ENCODE measurements around the gene ASCC2. TPM values are rescaled to one million over a fixed set of nuclear protein-coding genes. Genes with fewer than 3 reads are reported as not detected.
"Not testable (repeated sequence)": the region's sequence is repeated elsewhere in the genome, so short reads cannot be mapped to it uniquely, and the experiment has no call there.

The ASCC2 gene
- total and polyA plus RNA-seq, 3 experiments from 2014 or later = 60.0 to 84.5 (median 81.1) TPM

DNA sequence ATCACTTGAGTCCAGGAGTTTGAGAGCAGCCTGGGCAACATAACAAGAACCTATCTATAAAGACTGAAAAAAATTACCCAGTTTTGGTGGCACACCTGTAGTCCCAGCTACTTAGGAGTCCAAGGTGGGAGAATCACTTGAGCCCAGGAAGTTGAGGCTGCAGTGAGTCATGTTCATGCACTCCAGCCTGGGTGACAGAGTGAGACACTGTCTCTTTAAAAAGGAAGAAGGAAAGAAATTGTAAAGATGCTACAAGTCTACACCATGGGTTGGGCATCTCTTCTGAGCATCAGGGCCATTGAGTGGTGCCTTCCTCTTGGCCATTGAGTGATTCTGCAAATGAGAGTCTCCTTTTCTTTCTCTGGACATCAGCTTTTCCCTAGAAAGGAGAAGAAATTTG is 29.2 kb upstream of the ASCC2 start:
- ChIA-PET POLR2A (no interaction called here), CTCF (no interaction called here)
- Mint-ChIP-seq H3K4me3 (no peak overlapping the region), H3K4me1 (peaks cover 0 to 5% (median 4%) of the 10 kb centered on the region in 3 donors), H3K27me3 (peaks cover 2 to 9% of the 10 kb centered on the region in 2 donors), H3K27ac (no peak overlapping the region), H3K36me3 (no peaks in the 10 kb centered on the region), H3K9me3 (no peaks in the 10 kb centered on the region)
- H3K9me3 ChIP-seq (ENCODE audit: low read length) = no peaks in the 10 kb centered on the region
- H3K36me3 ChIP-seq (ENCODE audit: insufficient read depth, low read length) = no peaks in the 10 kb centered on the region
- no peak overlapping the region for H3K4me3 ChIP-seq (ENCODE audit: low read length)
- no peaks in the 10 kb centered on the region for H3K27me3 ChIP-seq (ENCODE audit: insufficient read depth, low read length, poor library complexity, severe bottlenecking)
- no peak for DNase-seq
- H3K27ac ChIP-seq (ENCODE audit: low read depth, low read length) = no peak overlapping the region
- H3K4me1 ChIP-seq (ENCODE audit: insufficient read depth, low read length) = peaks cover 4% of the 10 kb centered on the region

- H3K27ac Mint-ChIP-seq; H3K36me3 Mint-ChIP-seq; DNase-seq; H3K4me3 Mint-ChIP-seq; H3K27me3 Mint-ChIP-seq; H3K36me3 ChIP-seq (ENCODE audit: insufficient read depth, low read length); H3K4me1 ChIP-seq (ENCODE audit: insufficient read depth, low read length); H3K9me3 Mint-ChIP-seq; H3K9me3 ChIP-seq (ENCODE audit: low read length); H3K4me3 ChIP-seq (ENCODE audit: low read length); H3K27me3 ChIP-seq (ENCODE audit: insufficient read depth, low read length, poor library complexity, severe bottlenecking); H3K27ac ChIP-seq (ENCODE audit: low read depth, low read length); H3K4me1 Mint-ChIP-seq: not testable (repeated sequence)
- ChIA-PET CTCF (interaction anchor here (0.6 kb wide), 1 partner anchor 353 kb away, joined by 3 read pairs; no protein-coding TSS in a partner anchor), POLR2A (interaction anchor here (0.6 kb wide), 1 partner anchor 143 kb away, joined by 3 read pairs; no protein-coding TSS in a partner anchor)
These were observed 27.5 kb upstream of the ASCC2 start for GRCh38 chr22:29865572-29865971.

- no peak overlapping the region for H3K4me3 ChIP-seq (ENCODE audit: low read length)
- no peak overlapping the region for H3K27ac Mint-ChIP-seq
- no peak for DNase-seq
- H3K27me3 Mint-ChIP-seq = no peaks in the 10 kb centered on the region
- no peaks in the 10 kb centered on the region for H3K36me3 ChIP-seq (ENCODE audit: insufficient read depth, low read length)
- no peaks in the 10 kb centered on the region for H3K9me3 ChIP-seq (ENCODE audit: low read length)
- no peaks in the 10 kb centered on the region for H3K4me1 ChIP-seq (ENCODE audit: insufficient read depth, low read length)
- POLR2A ChIA-PET = no interaction called here
- no peaks in the 10 kb centered on the region for H3K9me3 Mint-ChIP-seq
- H3K36me3 Mint-ChIP-seq = no peaks in the 10 kb centered on the region
- no peaks in the 10 kb centered on the region for H3K27me3 ChIP-seq (ENCODE audit: insufficient read depth, low read length, poor library complexity, severe bottlenecking)
- CTCF ChIA-PET = no interaction called here
- H3K27ac ChIP-seq (ENCODE audit: low read depth, low read length) = no peak overlapping the region
- no peaks in the 10 kb centered on the region for H3K4me1 Mint-ChIP-seq
- H3K4me3 Mint-ChIP-seq = no peak overlapping the region
These were observed 23.7 kb upstream of the ASCC2 start for GRCh38 chr22:29861672-29862297.

DNA sequence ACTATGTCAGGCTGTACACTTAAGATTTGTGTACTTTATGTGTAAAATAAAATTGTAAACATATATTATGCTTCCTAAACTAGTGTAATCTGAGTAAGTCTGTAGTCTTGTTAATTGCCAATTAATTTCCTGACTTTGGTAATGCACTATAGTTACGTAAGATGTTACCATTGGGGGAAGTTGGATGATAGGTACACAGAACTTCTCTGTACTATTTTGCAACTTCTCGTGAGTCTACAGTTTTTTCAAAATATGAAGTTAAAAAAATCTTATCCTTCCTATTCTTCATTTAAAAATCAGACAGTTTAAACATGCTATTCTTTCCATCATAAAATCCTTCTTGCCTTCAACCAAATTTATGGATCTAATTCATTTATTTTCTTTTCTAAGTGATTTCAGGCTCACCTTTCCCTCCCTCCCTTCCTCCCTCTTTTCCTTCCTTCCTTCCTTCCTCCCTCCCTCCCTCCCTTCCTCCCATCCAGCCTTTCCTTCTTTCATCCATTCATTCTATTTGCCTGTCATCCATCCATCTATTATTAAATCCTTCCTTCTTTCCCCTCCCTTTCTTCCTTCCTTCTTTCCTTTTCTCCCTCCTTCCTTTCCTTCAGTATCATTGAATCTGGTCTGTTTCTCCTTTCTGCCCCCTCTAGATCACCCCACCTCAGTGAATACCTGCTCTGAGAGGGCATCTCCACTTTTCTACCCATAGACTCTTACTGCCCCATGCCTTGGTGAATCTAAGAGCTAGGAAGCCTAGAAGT is 22.1 kb upstream of the ASCC2 start:
- Histone ChIP-seq H3K27ac (ENCODE audit: low read depth, low read length) (no peak overlapping the region), H3K4me3 (ENCODE audit: low read length) (no peak overlapping the region), H3K27me3 (ENCODE audit: insufficient read depth, low read length, poor library complexity, severe bottlenecking) (no peaks in the 10 kb centered on the region), H3K9me3 (ENCODE audit: low read length) (no peaks in the 10 kb centered on the region), H3K4me1 (ENCODE audit: insufficient read depth, low read length) (no peaks in the 10 kb centered on the region), H3K36me3 (ENCODE audit: insufficient read depth, low read length) (no peaks in the 10 kb centered on the region)
- H3K27ac Mint-ChIP-seq = no peak overlapping the region
- H3K27me3 Mint-ChIP-seq = peaks cover 0 to 8% of the 10 kb centered on the region in 2 donors
- H3K4me3 Mint-ChIP-seq = no peak overlapping the region
- no peaks in the 10 kb centered on the region for H3K9me3 Mint-ChIP-seq
- no peaks in the 10 kb centered on the region for H3K36me3 Mint-ChIP-seq
- no peak for DNase-seq
- no peaks in the 10 kb centered on the region for H3K4me1 Mint-ChIP-seq
- POLR2A ChIA-PET = no interaction called here
- CTCF ChIA-PET = no interaction called here

- POLR2A ChIA-PET, CTCF ChIA-PET: not testable (repeated sequence)
These were observed 21.0 kb upstream of the ASCC2 start for GRCh38 chr22:29859030-29859429.

GRCh38 chr22:29856496-29856895 is 18.4 kb upstream of the ASCC2 start:
- H3K27ac ChIP-seq (ENCODE audit: low read depth, low read length) = no peak overlapping the region
- H3K9me3 ChIP-seq (ENCODE audit: low read length) = no peaks in the 10 kb centered on the region
- H3K36me3 ChIP-seq (ENCODE audit: insufficient read depth, low read length) = no peaks in the 10 kb centered on the region
- no peaks in the 10 kb centered on the region for H3K4me1 ChIP-seq (ENCODE audit: insufficient read depth, low read length)
- Mint-ChIP-seq H3K4me3 (no peak overlapping the region), H3K9me3 (no peaks in the 10 kb centered on the region), H3K27me3 (peaks cover 0 to 8% of the 10 kb centered on the region in 2 donors), H3K36me3 (no peaks in the 10 kb centered on the region), H3K4me1 (no peaks in the 10 kb centered on the region), H3K27ac (peak overlapping the region in 1 of 8 donors; percentile 9)
- no peaks in the 10 kb centered on the region for H3K27me3 ChIP-seq (ENCODE audit: insufficient read depth, low read length, poor library complexity, severe bottlenecking)
- CTCF ChIA-PET = no interaction called here
- POLR2A ChIA-PET = no interaction called here
- no peak overlapping the region for H3K4me3 ChIP-seq (ENCODE audit: low read length)
- DNase-seq = no peak

More at GRCh38 chr22:29859030-29859429, 21.0 kb upstream of the ASCC2 start:
- not testable (repeated sequence) for H3K27ac ChIP-seq (ENCODE audit: low read depth, low read length); DNase-seq; H3K4me3 ChIP-seq (ENCODE audit: low read length); H3K4me1 ChIP-seq (ENCODE audit: insufficient read depth, low read length); H3K4me1 Mint-ChIP-seq; H3K36me3 Mint-ChIP-seq; H3K9me3 Mint-ChIP-seq; H3K36me3 ChIP-seq (ENCODE audit: insufficient read depth, low read length); H3K27me3 ChIP-seq (ENCODE audit: insufficient read depth, low read length, poor library complexity, severe bottlenecking); H3K27ac Mint-ChIP-seq; H3K9me3 ChIP-seq (ENCODE audit: low read length); H3K4me3 Mint-ChIP-seq; H3K27me3 Mint-ChIP-seq

DNA sequence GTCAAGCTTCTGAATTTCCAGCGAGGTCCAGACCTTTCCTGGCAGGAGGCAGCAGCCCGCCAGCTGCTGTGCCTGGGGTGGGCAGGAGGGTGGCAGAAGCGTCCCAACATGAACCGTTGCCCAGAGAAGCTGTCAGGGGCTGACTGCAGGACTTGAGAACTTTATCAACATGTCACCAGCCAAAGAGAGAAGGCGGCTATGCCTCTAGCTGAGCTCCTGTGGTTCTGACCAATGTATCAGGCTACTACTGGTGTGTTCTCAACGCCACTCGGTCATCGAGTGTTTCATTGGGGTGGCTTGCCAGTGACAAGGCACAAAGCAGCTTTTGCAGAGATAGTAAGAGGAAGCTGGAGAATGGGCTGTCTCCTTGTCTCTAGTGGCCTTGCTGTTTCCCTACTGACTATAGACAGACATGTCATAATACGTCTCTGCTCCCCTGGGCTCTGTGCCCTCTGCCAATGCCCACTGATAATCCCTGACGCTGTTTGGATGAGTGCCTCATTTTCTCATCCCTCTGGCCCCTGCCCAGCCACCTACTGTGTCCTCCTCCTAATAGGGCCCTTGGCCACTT is 17.6 kb upstream of the ASCC2 start:
- Mint-ChIP-seq H3K27ac (peak overlapping the region in 1 of 8 donors; percentile 51), H3K4me3 (no peak overlapping the region), H3K27me3 (peaks cover 0 to 8% of the 10 kb centered on the region in 2 donors), H3K36me3 (no peaks in the 10 kb centered on the region), H3K9me3 (no peaks in the 10 kb centered on the region), H3K4me1 (no peaks in the 10 kb centered on the region)
- CTCF ChIA-PET = no interaction called here
- Histone ChIP-seq H3K4me3 (ENCODE audit: low read length) (no peak overlapping the region), H3K27me3 (ENCODE audit: insufficient read depth, low read length, poor library complexity, severe bottlenecking) (no peaks in the 10 kb centered on the region), H3K36me3 (ENCODE audit: insufficient read depth, low read length) (no peaks in the 10 kb centered on the region), H3K9me3 (ENCODE audit: low read length) (no peaks in the 10 kb centered on the region), H3K4me1 (ENCODE audit: insufficient read depth, low read length) (no peaks in the 10 kb centered on the region), H3K27ac (ENCODE audit: low read depth, low read length) (no peak overlapping the region)
- no peak for DNase-seq
- POLR2A ChIA-PET = no interaction called here

DNA sequence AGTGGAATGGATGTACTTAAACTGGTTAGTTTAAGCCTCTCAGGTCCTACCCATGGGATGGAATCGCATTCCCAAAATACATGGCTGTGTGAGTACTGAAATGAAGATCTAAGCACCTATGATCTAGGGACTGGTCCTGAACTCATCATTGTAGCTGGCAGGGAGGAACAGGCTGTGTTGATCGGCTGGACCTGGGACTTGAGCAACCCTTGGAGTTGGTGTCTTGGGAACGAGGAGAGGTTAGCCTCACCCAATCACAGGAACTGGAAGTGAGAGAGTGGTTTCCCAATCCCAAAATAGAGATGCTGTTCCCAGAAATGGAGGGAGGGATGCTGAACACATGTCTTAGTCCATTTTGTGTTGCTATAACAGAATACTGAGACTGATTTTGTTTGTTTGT is 16.4 kb upstream of the ASCC2 start:
- Histone ChIP-seq H3K27ac (ENCODE audit: low read depth, low read length) (no peak overlapping the region), H3K36me3 (ENCODE audit: insufficient read depth, low read length) (no peaks in the 10 kb centered on the region), H3K27me3 (ENCODE audit: insufficient read depth, low read length, poor library complexity, severe bottlenecking) (no peaks in the 10 kb centered on the region), H3K4me1 (ENCODE audit: insufficient read depth, low read length) (no peaks in the 10 kb centered on the region), H3K4me3 (ENCODE audit: low read length) (no peak overlapping the region), H3K9me3 (ENCODE audit: low read length) (no peaks in the 10 kb centered on the region)
- POLR2A ChIA-PET = no interaction called here
- Mint-ChIP-seq H3K36me3 (no peaks in the 10 kb centered on the region), H3K27ac (no peak overlapping the region), H3K4me3 (no peak overlapping the region), H3K9me3 (no peaks in the 10 kb centered on the region), H3K4me1 (no peaks in the 10 kb centered on the region), H3K27me3 (peaks cover 0 to 8% of the 10 kb centered on the region in 2 donors)
- DNase-seq = no peak
- CTCF ChIA-PET = no interaction called here
